Gastrocnemius medialis (tissue), 4 donors: Measurements from ENCODE around the gene SDK2.

Source experiments
- CTCF ChIP-seq, 5 experiments: fragments of 450-650 bp in 3 of 5; fragments of 200-600 bp in 2 of 5; sonication (generic) in 2 of 5; IDR thresholded peaks in 4 of 5; conservative IDR thresholded peaks in 1 of 5; 1 replicate in 4 of 5; 2 replicates in 1 of 5; pipeline ENCODE4 v1.5.1; 2016 to 2019; ENCODE audit warnings: antibody characterized with exemption in 5 of 5, mild to moderate bottlenecking in 3 of 5, moderate library complexity in 3 of 5
- POLR2A ChIP-seq, 2 donors: fragments of 450-650 bp; IDR thresholded peaks; one replicate each; pipeline ENCODE4 v1.6.1; 2017; ENCODE audit warnings: antibody characterized with exemption in 2 of 2, mild to moderate bottlenecking in 2 of 2, moderate library complexity in 2 of 2

GRCh38 chr17:73683771-73684170 lies 39.5 kb upstream of the SDK2 start:
- TF ChIP-seq CTCF (IDR thresholded peaks at IDR 0.05 in 4 of 5, conservative IDR thresholded peaks at IDR 0.05 in 1 of 5) (no peak), POLR2A (IDR thresholded peaks at IDR 0.05) (no peak)
